Neural cell (in vitro differentiated cells): ENCODE results near the gene PITHD1. TPM values are rescaled to one million over a fixed set of nuclear protein-coding genes. Genes with fewer than 3 reads are reported as not detected.

Experiments used
- H2AFZ ChIP-seq: fragments of 200-600, 300-800 bp; sonication (generic), shearing (Covaris generic); 2 replicates; pipeline ENCODE4 v1.6.0; 2014; ENCODE audit warnings: low read depth, mild to moderate bottlenecking, antibody characterized with exemption, low read length, moderate library complexity
- H3F3A ChIP-seq: fragments of 200-600 bp; shearing (Covaris generic); 2 replicates; pipeline ENCODE4 v1.6.1; 2016; ENCODE audit warnings: mild to moderate bottlenecking, moderate library complexity, mixed read lengths, antibody characterized with exemption, low read length; ENCODE audit not compliant: insufficient read depth, poor library complexity, severe bottlenecking
- H3K27ac ChIP-seq: fragments of 200-600, 300-800 bp; sonication (generic), shearing (Covaris generic); 2 replicates; pipeline ENCODE4 v1.5.1; 2014; ENCODE audit warnings: mild to moderate bottlenecking, low read length, moderate library complexity
- H3K27me3 ChIP-seq: fragments of 300-800, 200-600 bp; sonication (generic), shearing (Covaris generic); 2 replicates; pipeline ENCODE4 v1.6.0; 2014; ENCODE audit warnings: mild to moderate bottlenecking, low read depth, low read length, moderate library complexity; ENCODE audit not compliant: insufficient read depth
- H3K36me3 ChIP-seq: fragments of 300-800, 200-600 bp; sonication (generic), shearing (Covaris generic); 2 replicates; pipeline ENCODE4 v1.5.1; 2014; ENCODE audit warnings: mild to moderate bottlenecking, antibody characterized with exemption, low read length, moderate library complexity; ENCODE audit not compliant: insufficient read depth
- H3K4me2 ChIP-seq: fragments of 300-800, 200-600 bp; sonication (generic), shearing (Covaris generic); 2 replicates; pipeline ENCODE4 v1.6.0; 2014; ENCODE audit warnings: mild to moderate bottlenecking, low read length
- H3K4me3 ChIP-seq: fragments of 300-800, 200-600 bp; sonication (generic), shearing (Covaris generic); 2 replicates; pipeline ENCODE4 v1.5.1; 2014; ENCODE audit warnings: mild to moderate bottlenecking, low read length, moderate library complexity
- H3K79me2 ChIP-seq: fragments of 200-600 bp; shearing (Covaris generic); replicated peaks from 2 replicates; pipeline ENCODE4 v1.6.0; 2014; ENCODE audit warnings: mild to moderate bottlenecking, low read length, moderate library complexity; ENCODE audit not compliant: insufficient read depth
- H3K9ac ChIP-seq: fragments of 300-800, 200-600 bp; sonication (generic), shearing (Covaris generic); 2 replicates; pipeline ENCODE4 v1.6.1; 2016; ENCODE audit warnings: mild to moderate bottlenecking, low read length, mixed read lengths
- H3K9me2 ChIP-seq: fragments of 200-600 bp; shearing (Covaris generic); 2 replicates; pipeline ENCODE4 v1.6.1; 2016; ENCODE audit warnings: mild to moderate bottlenecking, low read length, mixed read lengths; ENCODE audit not compliant: insufficient read depth
- H3K9me3 ChIP-seq: fragments of 200-600, 300-800 bp; sonication (generic), shearing (Covaris generic); 2 replicates; pipeline ENCODE4 v1.6.1; 2016; ENCODE audit warnings: mild to moderate bottlenecking, mixed run types, low read length, moderate library complexity, mixed read lengths
- H4K20me1 ChIP-seq: fragments of 200-600 bp; shearing (Covaris generic); 2 replicates; pipeline ENCODE4 v1.6.1; 2016; ENCODE audit warnings: mild to moderate bottlenecking, mixed run types; ENCODE audit not compliant: insufficient read depth
- CTCF ChIP-seq: fragments of 450-650 bp; IDR thresholded peaks from 2 replicates; pipeline ENCODE4 v1.5.1; 2014; ENCODE audit warnings: antibody characterized with exemption, mild to moderate bottlenecking, moderate library complexity; ENCODE audit not compliant: poor library complexity, severe bottlenecking
- EP300 ChIP-seq: fragments of 450-650 bp; conservative IDR thresholded peaks from 2 replicates; pipeline ENCODE4 v1.6.1; 2014; ENCODE audit warnings: antibody characterized with exemption, mild to moderate bottlenecking, moderate library complexity; ENCODE audit not compliant: poor library complexity, severe bottlenecking
- EZH2 ChIP-seq: fragments of 200-600, 300-800 bp; shearing (Covaris generic), sonication (generic); IDR thresholded peaks from 2 replicates; pipeline ENCODE4 v1.6.1; 2014; ENCODE audit warnings: antibody characterized with exemption, low read length, borderline replicate concordance, mild to moderate bottlenecking; ENCODE audit not compliant: insufficient read depth, poor library complexity, severe bottlenecking
- MXI1 ChIP-seq: fragments of 450-650 bp; conservative IDR thresholded peaks from 2 replicates; pipeline ENCODE4 v1.6.1; 2014; ENCODE audit warnings: antibody characterized with exemption, mild to moderate bottlenecking; ENCODE audit not compliant: poor library complexity, severe bottlenecking
- POLR2AphosphoS5 ChIP-seq: IDR thresholded peaks from 2 replicates; pipeline ENCODE4 v1.6.1; 2012
- RAD21 ChIP-seq: fragments of 450-650 bp; conservative IDR thresholded peaks from 2 replicates; pipeline ENCODE4 v1.6.1; 2014; ENCODE audit warnings: antibody characterized with exemption, mild to moderate bottlenecking, moderate library complexity
- REST ChIP-seq: IDR thresholded peaks from 2 replicates; pipeline ENCODE4 v1.6.1; 2012; ENCODE audit warnings: borderline replicate concordance
- SMC3 ChIP-seq: fragments of 450-650 bp; conservative IDR thresholded peaks from 2 replicates; pipeline ENCODE4 v1.6.1; 2014; ENCODE audit warnings: antibody characterized with exemption, mild to moderate bottlenecking, moderate library complexity; ENCODE audit not compliant: poor library complexity
- TAF1 ChIP-seq: IDR thresholded peaks from 2 replicates; pipeline ENCODE4 v1.6.1; 2012; ENCODE audit warnings: low read depth
- polyA plus RNA-seq: library from polyadenylated mRNA; depleted of rRNA; stranded (reverse); fragments of >200 nt; gene quantifications from 2 replicates; pipeline ENCODE4 v1.2.3, GENCODE V29; 2014

Gene PITHD1
- polyA plus RNA-seq, 1 donor from 2014 or later: 267 TPM

GRCh38 chr1:23788695-23789094, 10.5 kb downstream of the PITHD1 start:
- H3K36me3 ChIP-seq: no peaks in the 10 kb centered on the region
- H3K4me2 ChIP-seq: no peak overlapping the region
- H4K20me1 ChIP-seq: no peaks in the 10 kb centered on the region
- H3K9me2 ChIP-seq: no peaks in the 10 kb centered on the region
- H3K79me2 ChIP-seq: peaks cover 18% of the 10 kb centered on the region
- H3K27me3 ChIP-seq: no peaks in the 10 kb centered on the region
- H3K9ac ChIP-seq: no peak overlapping the region
- H2AFZ ChIP-seq: no peak overlapping the region
- H3F3A ChIP-seq: no peaks in the 10 kb centered on the region
- H3K4me3 ChIP-seq: no peak overlapping the region
- no peak overlapping the region for H3K27ac ChIP-seq
- TF ChIP-seq RAD21 (no peak), POLR2AphosphoS5 (no peak), EZH2 (no peak), TAF1 (no peak), MXI1 (no peak), EP300 (no peak), CTCF (no peak), REST (no peak), SMC3 (no peak)
- no peaks in the 10 kb centered on the region for H3K9me3 ChIP-seq

- H3K79me2 ChIP-seq: peaks cover 18% of the 10 kb centered on the region
- peak within 1 kb of the TSS; percentile 88 for H3K4me2 ChIP-seq
- no peaks in the 10 kb centered on the region for H3F3A ChIP-seq
- H3K9ac ChIP-seq: peak within 1 kb of the TSS; percentile 83
- no peaks in the 10 kb centered on the region for H3K36me3 ChIP-seq
- H3K27ac ChIP-seq: peak within 1 kb of the TSS; percentile 69
- peak within 1 kb of the TSS; percentile 77 for H3K4me3 ChIP-seq
- H3K27me3 ChIP-seq: no peaks in the 10 kb centered on the region
- no peaks in the 10 kb centered on the region for H3K9me3 ChIP-seq
- H3K9me2 ChIP-seq: no peaks in the 10 kb centered on the region
- TF ChIP-seq RAD21: no peak
- peak; percentile 46 for TF ChIP-seq TAF1
- TF ChIP-seq MXI1: peak; percentile 79
- peak; percentile 35 for TF ChIP-seq EP300
- no peak for TF ChIP-seq EZH2
- peak; percentile 38 for TF ChIP-seq CTCF
- no peak for TF ChIP-seq POLR2AphosphoS5
- peak; percentile 30 for TF ChIP-seq SMC3
- TF ChIP-seq REST: no peak
- no peaks in the 10 kb centered on the region for H4K20me1 ChIP-seq
- peak within 1 kb of the TSS; percentile 89 for H2AFZ ChIP-seq
Observed at GRCh38 chr1:23790696-23791515, 12.7 kb downstream of the PITHD1 start, which contains the start of gene LYPLA2. Gene LYPLA2, plus strand, starts transcription at chr1:23791145. Its CDS starts 1,538 bp downstream, at chr1:23792683.
